Measurements from ENCODE around the gene SCUBE3. TPM values are rescaled to one million over a fixed set of nuclear protein-coding genes. Genes with fewer than 3 reads are reported as not detected.

The SCUBE3 gene
- total RNA-seq, 4 donors from 2014 or later = 0.03 to 0.19 TPM; not detected in 2

- TF ChIP-seq CTCF (IDR thresholded peaks at IDR 0.05) (no peak), POLR2A (IDR thresholded peaks at IDR 0.05) (no peak)
- Histone ChIP-seq H3K36me3 (no peaks in the 10 kb centered on the region), H3K27ac (peak overlapping the region in 1 of 4 donors; percentile 9), H3K4me3 (no peak overlapping the region), H3K4me1 (peaks cover 12 to 47% (median 13%) of the 10 kb centered on the region in 3 donors), H3K9me3 (no peaks in the 10 kb centered on the region), H3K27me3 (no peaks in the 10 kb centered on the region)
- intact Hi-C loops (cut with DNase I) = no loop called here
- WGBS, 2 donors = 24 to 30% methylated on average over 3 to 4 of the region's 6 CpGs
- no peak for DNase-seq
These were observed 28.5 kb upstream of the SCUBE3 start for GRCh38 chr6:35185302-35185681.

GRCh38 chr6:35185971-35186370 lies 27.8 kb upstream of the SCUBE3 start:
- TF ChIP-seq POLR2A (IDR thresholded peaks at IDR 0.05) = no peak
- no peak for TF ChIP-seq CTCF (IDR thresholded peaks at IDR 0.05)
- no peak overlapping the region for H3K27ac ChIP-seq
- H3K36me3 ChIP-seq = no peaks in the 10 kb centered on the region
- no peak overlapping the region for H3K4me3 ChIP-seq
- H3K9me3 ChIP-seq = no peaks in the 10 kb centered on the region
- H3K4me1 ChIP-seq = peaks cover 12 to 45% (median 13%) of the 10 kb centered on the region in 3 donors
- no peaks in the 10 kb centered on the region for H3K27me3 ChIP-seq
- intact Hi-C loops (cut with DNase I) = no loop called here
- DNase-seq = no peak
- 90% methylated on average over 1 of the region's 1 CpG; no CpG with 5 or more reads in 1 of the 2 donors for WGBS, 2 donors

GRCh38 chr6:35186571-35186970 lies 27.2 kb upstream of the SCUBE3 start:
- 86 to 97% methylated on average over 1 to 2 of the region's 2 CpGs for WGBS, 2 donors

GRCh38 chr6:35188886-35189285 lies 24.9 kb upstream of the SCUBE3 start:
- peak overlapping the region in 1 of 4 donors; percentile 7 for H3K27ac ChIP-seq
- no peaks in the 10 kb centered on the region for H3K27me3 ChIP-seq
- peaks cover 0 to 35% (median 0%) of the 10 kb centered on the region in 3 donors for H3K4me1 ChIP-seq
- DNase-seq = no peak
- H3K4me3 ChIP-seq = no peak overlapping the region
- no peaks in the 10 kb centered on the region for H3K36me3 ChIP-seq
- WGBS, 2 donors = 54 to 70% methylated on average over 2 to 3 of the region's 3 CpGs
- TF ChIP-seq POLR2A (IDR thresholded peaks at IDR 0.05) (no peak), CTCF (IDR thresholded peaks at IDR 0.05) (no peak)
- no peaks in the 10 kb centered on the region for H3K9me3 ChIP-seq
- intact Hi-C loops (cut with DNase I) = no loop called here

More at GRCh38 chr6:35186571-35186970, 27.2 kb upstream of the SCUBE3 start:
- no peaks in the 10 kb centered on the region for H3K27me3 ChIP-seq
- peaks cover 8 to 39% (median 8%) of the 10 kb centered on the region in 3 donors for H3K4me1 ChIP-seq
- intact Hi-C loops (cut with DNase I) = no loop called here
- H3K27ac ChIP-seq = no peak overlapping the region
- TF ChIP-seq CTCF (IDR thresholded peaks at IDR 0.05) (no peak), POLR2A (IDR thresholded peaks at IDR 0.05) (no peak)
- H3K36me3 ChIP-seq = no peaks in the 10 kb centered on the region
- no peak overlapping the region for H3K4me3 ChIP-seq
- H3K9me3 ChIP-seq = no peaks in the 10 kb centered on the region
- no peak for DNase-seq

GRCh38 chr6:35190306-35190705 lies 23.4 kb upstream of the SCUBE3 start:
- no peak overlapping the region for H3K4me3 ChIP-seq
- no peaks in the 10 kb centered on the region for H3K36me3 ChIP-seq
- TF ChIP-seq POLR2A (IDR thresholded peaks at IDR 0.05) (no peak), CTCF (IDR thresholded peaks at IDR 0.05) (no peak)
- intact Hi-C loops (cut with DNase I) = no loop called here
- H3K4me1 ChIP-seq = peaks cover 0 to 28% (median 0%) of the 10 kb centered on the region in 3 donors
- no peak for DNase-seq
- no peak overlapping the region for H3K27ac ChIP-seq
- no peaks in the 10 kb centered on the region for H3K9me3 ChIP-seq
- H3K27me3 ChIP-seq = no peaks in the 10 kb centered on the region
